ENCODE measurements around the gene ERRFI1.
A peak's percentile ranks its signal among the peaks of the same experiment; 100 is the strongest.
"Not testable (repeated sequence)": the region's sequence is repeated elsewhere in the genome, so short reads cannot be mapped to it uniquely, and the experiment has no call there.

The ERRFI1 gene, protein sequence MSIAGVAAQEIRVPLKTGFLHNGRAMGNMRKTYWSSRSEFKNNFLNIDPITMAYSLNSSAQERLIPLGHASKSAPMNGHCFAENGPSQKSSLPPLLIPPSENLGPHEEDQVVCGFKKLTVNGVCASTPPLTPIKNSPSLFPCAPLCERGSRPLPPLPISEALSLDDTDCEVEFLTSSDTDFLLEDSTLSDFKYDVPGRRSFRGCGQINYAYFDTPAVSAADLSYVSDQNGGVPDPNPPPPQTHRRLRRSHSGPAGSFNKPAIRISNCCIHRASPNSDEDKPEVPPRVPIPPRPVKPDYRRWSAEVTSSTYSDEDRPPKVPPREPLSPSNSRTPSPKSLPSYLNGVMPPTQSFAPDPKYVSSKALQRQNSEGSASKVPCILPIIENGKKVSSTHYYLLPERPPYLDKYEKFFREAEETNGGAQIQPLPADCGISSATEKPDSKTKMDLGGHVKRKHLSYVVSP

DNA sequence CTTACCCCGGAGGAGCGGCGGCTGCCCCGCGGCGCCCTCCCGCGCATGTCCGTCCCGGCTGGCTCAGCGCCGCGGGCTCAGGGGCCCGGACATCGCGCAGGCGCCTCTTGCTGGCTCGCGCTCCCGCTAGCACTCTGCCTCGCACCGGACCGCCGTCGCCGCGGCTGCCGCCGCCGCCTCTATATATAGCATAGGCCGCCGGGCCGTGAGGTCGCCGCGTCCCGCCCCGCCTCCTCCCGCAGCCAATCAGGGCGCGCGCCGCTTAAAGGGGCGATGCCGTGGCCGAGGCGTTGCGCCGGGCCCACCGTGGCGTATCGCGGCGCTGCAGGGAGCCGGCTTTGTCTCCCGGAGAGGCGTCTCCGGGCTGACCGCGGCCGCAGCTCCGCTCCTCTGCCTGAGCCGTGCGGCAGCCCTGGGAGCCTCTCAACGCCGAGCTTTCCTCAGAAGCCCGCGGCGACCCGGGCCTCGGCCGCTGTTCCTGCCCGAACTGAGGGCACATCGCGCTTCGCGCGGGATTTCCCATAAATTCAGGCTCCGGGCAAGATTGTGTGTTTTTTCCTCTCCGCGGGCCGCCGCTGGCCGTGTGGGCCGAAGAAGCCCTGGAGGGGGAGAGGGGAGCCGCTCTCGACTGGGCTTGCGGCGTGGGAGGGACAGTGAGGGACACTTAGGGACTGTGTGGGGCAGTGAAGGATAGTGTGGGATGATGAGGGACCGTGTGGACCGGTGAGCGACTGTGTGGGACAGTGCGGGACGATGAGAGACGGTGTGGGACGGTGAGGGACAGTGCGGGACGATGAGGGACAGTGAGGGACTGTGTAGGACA is at the start of gene ERRFI1:
TSS of gene ERRFI1 (minus strand) at position 157 of the 823 bp plus-strand sequence. CDS start 10,690 bp downstream, outside the sequence.
- peak; percentile 73 for DNase-seq (ENCODE audit: insufficient read length, low spot score)
- peak; percentile 92 for FAIRE-seq

DNA sequence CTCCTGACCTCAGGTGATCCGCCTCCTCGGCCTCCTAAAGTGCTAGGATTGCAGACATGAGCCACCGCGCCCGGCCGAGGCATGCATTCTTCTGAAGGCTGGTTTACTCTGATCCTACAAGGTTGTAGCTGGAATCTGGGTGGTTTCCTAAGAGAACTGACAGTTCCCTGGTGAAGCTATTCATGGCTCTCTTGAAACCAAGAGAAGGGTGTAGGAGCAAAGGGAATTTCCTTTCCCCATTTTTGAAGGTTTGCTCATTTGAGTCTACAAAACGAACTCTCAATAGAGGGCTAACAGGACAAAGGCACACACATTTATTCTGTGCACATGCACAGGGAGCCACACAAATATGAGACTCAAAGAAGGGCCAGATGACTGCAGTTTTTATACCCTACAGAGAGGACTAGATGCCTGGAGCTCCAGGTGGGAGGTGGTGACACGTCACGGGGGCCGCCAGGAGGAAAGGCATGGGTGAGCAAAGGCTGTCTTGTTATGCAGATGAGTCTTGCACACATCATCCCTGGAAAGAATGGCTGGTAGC is 49.5 kb upstream of the ERRFI1 start:
- no peak for FAIRE-seq
- DNase-seq (ENCODE audit: insufficient read length, low spot score) = no peak

DNA sequence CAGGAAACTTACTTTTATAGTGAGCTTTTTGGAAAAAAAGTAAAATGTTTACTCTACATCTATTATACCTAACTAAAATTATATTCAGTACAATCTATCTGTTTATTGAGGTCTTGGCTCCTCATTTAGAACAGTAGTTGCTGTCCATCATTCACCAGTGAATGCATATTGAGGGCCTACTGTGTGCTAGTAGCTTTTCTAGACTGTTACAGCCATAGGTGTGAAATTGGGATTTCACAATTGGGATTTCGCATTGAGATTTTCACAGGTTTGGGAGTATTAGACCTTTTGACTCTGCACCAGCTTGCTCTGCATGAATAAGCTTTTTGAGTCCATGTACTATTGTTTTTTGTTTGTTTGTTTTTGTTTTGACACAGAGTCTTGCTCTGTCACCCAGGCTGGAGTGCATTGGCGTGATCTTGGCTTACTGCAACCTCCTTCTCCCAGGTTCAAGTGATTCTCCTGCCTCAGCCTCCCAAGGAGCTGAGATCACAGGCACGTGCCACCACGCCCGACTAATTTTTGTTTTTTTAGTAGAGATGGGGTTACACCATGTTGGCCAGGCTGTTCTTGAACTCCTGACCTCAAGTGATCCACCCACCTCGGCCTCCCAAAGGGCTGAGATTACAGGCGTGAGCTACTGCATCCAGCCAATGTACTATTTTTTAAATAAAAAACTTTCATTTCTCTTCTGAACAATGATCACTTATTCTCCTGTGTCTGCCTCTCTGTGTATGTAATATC is 47.2 kb upstream of the ERRFI1 start:
- FAIRE-seq = no peak
- no peak for DNase-seq (ENCODE audit: insufficient read length, low spot score)

DNA sequence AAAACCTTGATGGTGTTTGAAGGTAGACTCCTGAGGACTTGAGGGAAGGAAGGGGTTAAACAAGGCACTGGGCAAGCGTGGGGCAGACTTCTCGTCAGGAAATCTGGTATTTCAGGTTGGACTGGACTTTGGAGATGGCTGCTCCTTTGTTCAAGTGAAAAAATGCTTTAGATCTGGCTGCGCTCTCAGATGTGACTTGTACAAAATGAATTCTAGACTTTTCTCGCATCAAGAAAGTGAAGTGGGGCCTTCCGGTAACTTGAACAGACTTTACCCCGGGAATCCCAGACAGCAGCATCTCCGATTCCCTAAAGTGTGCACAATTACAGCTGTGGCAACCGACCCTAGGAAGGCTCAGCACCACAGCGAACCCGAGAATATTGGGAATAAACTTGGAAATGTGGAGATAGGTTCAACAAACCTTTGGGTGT is 44.3 kb upstream of the ERRFI1 start:
- DNase-seq (ENCODE audit: insufficient read length, low spot score) (no peak), FAIRE-seq (no peak)

DNA sequence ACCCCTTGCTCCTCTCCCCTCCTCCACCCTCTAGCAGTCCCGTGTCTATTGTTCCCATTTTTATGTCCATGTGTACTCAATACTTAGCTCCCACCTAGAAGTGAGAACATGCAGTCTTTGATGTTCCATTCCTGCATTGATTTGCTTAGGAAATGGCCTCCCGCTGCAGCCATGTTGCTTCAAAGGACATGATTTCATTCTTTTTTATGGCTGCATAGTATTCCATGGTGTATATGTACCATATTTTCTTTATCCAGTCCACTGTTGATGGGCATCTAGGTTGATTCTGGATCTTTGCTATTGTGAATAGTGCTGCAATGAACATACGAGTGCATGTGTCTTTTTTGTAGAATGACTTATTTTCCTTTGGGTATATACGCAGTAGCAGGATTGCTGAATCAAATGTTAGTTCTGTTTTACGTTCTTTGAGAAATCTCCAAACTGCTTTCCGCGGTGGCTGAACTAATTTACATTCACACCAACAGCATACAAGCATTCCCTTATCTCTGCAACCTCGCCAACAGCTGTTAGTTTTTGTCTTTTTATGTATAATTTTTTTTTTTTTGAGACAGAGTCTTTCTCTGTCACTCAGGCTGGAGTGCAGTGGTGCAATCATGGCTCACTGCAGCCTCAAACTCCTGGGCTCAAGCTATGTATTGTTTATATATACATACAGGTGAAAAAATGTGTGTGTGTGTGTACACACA is 43.7 kb upstream of the ERRFI1 start:
- not testable (repeated sequence) for DNase-seq (ENCODE audit: insufficient read length, low spot score); FAIRE-seq

DNA sequence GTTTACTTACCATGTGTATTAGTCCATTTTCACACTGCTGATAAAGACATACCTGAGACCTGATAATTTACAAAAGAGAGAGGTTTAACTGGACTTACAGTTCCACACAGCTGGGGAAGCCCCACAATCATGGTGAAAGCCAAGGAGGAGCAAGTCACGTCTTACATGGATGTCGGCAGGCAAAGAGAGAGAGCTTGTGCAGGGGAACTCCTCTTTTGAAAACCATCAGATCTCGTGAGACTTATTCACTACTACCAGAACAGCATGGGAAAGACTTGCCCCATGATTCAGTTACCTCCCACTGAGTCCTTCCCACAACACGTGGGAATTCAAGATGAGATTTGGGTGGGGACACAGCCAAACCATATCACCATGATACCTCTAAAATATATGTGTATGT is 39.3 kb upstream of the ERRFI1 start:
- DNase-seq (ENCODE audit: insufficient read length, low spot score) (no peak), FAIRE-seq (no peak)

DNA sequence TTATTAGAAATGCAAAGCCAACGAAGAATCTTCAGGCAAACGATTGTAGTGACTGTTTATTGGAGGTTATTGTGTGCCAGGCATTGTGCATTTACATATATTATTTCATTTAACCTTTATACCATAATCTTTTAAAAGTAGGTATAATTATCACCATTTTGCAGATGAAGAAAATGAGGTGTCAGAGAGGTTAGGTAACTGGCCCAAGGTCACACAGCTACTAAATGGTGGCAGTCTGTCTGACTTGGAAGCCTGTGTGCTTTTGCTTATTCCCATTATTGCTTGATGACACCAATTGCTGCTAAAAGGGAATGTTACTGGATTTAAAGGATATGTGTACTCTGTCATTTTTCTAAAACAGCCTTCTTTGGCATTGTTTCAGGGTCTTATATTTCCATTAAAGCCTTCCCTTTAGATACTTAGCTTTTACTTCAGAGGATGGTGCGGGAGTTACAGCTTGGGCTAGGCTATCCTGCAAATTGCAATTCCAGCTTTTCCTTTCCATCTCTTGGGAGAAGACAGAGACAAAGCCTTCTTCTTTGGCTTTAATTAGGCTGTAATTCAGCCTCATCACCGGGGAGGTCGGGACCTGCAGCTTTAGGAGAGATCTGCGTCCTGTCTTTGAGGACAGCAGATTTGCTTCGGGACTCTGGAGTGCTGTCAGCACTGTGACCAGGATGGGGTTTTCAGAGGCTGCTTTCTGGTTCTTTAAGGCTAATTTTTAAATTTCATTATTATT is 37.4 kb upstream of the ERRFI1 start:
- FAIRE-seq (no peak), DNase-seq (ENCODE audit: insufficient read length, low spot score) (no peak)

DNA sequence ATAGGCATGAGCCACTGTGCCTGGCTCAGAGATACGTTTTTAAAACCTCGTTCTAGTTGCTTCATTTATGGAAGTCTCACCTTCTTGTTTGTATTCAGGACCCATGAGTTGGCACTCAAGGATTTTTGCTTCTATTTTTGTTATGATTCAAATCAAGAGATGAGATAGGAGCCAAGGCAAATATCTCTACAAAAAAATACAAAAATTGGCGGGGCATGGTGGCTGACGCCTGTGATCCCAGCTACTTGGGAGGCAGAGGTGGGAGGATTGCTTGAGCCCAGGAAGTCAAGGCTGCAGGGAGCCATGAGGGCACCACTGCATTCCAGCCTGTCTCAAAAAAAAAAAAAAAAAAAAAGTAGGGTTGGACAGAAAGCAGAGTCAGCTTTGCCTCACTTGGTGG is 36.8 kb upstream of the ERRFI1 start:
- FAIRE-seq (no peak), DNase-seq (ENCODE audit: insufficient read length, low spot score) (no peak)

DNA sequence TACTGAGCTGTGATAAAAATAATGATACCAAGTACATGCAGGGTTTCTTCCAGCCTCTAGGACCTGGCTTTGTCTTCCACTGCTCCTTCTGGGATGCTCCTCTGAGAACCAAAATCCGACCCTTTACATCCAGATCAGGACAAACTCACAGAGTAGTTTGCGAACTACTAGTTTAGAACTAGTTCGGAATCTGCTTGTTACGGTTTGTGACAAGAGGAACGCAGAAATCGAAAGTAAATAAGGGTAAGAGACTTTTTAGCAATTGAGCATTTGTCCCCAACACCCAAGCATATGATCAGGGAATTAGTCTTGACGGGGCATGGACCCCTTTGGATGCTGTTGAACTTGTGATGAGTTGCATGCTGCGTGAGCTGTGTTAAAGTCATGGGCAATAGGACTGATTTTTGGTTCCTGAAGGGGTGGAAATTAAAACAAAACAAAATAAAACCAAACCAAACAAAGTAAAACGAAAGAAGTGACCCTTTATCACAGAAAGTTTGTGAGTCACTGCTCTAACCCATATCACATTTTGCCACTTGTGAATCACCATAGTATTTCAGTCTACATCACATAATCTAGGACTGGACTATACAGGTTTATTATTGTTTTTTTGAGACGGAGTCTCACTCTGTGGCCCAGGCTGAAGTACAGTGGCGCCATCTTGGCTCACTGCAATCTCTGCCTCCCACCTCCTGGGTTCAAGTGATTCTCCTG is 35.7 kb upstream of the ERRFI1 start:
- DNase-seq (ENCODE audit: insufficient read length, low spot score) (no peak), FAIRE-seq (no peak)

DNA sequence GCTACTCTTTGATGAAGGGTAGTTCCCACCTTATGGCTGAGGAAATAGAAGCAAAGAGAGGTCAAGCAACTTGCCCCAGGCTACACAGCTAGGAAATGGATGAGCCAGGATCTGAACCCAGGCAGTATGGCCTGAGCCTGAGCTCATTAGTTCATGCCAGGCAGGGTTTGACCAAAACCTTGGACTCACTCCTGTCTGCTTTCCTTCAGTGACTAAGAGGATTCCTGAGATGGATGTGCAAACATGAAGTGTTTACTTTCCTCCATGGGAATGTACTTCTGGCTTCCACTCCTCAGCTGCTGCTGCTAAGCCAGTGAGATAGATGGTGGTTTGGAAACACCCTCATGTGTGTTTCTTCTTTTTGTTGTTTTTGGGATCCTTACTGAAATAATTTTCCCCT is 35.1 kb upstream of the ERRFI1 start:
- FAIRE-seq = no peak
- peak; percentile 64 for DNase-seq (ENCODE audit: insufficient read length, low spot score)

DNA sequence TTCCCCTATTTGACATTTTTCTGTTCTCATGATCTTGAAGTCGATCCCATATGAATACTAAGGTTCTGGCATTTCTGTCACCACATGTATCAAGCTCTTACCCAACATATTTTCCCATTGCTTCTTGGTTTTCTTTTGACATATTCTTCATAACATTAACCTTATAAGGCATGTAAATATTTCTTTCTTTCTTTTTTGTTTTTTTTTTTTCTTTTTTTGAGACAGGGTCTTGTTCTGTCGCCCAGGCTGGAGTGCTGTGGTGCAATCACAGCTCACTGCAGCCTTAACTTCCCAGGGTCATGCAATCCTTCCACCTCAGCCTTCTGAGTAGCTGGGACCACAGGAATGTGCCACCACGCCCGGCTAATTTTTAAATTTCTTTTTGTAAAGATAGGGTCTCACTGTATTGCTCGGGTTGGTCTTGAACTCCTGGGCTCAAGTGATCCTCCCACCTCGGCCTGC is 33.1 kb upstream of the ERRFI1 start:
- DNase-seq (ENCODE audit: insufficient read length, low spot score) = no peak

DNA sequence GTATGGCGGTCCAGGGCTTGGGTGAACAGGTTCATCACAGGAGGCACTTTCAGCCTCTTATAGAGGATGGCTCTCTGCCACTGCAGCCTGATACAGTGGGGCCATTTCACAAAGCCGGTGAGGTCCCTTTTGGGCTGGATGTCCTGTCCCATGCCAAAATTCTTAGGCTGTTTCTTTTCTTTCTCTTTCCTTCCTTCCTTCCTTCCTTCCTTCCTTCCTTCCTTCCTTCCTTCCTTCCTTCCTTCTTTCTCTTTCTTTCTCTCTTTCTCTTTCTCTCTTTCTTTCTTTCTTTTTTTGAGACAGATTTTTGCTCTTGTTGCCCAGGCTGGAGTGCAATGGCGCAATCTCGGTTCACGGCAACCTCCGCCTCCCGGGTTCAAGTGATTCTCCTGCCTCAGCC is 31.7 kb upstream of the ERRFI1 start:
- not testable (repeated sequence) for DNase-seq (ENCODE audit: insufficient read length, low spot score); FAIRE-seq

More for the DNA sequence above, 33.1 kb upstream of the ERRFI1 start:
- FAIRE-seq = no peak

DNA sequence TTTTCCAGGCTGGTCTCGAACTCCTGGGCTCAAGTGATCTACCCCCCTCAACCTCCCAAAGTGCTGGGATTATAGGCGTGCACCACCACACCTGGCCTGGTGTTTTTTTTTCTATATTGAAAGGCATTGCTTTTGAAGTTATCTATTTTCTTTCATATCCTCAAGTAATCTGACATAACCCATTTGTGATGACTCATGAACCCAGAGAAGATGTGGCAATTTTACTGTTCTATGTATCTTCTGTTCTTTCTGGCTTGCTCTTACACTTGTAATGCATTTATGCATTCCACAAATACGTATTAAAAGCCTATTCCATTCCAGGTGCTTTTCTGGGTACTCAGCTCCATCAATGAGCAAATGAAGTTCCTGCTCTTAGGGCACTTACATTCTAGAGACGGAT is 29.9 kb upstream of the ERRFI1 start:
- FAIRE-seq = no peak
- peak; percentile 36 for DNase-seq (ENCODE audit: insufficient read length, low spot score)

DNA sequence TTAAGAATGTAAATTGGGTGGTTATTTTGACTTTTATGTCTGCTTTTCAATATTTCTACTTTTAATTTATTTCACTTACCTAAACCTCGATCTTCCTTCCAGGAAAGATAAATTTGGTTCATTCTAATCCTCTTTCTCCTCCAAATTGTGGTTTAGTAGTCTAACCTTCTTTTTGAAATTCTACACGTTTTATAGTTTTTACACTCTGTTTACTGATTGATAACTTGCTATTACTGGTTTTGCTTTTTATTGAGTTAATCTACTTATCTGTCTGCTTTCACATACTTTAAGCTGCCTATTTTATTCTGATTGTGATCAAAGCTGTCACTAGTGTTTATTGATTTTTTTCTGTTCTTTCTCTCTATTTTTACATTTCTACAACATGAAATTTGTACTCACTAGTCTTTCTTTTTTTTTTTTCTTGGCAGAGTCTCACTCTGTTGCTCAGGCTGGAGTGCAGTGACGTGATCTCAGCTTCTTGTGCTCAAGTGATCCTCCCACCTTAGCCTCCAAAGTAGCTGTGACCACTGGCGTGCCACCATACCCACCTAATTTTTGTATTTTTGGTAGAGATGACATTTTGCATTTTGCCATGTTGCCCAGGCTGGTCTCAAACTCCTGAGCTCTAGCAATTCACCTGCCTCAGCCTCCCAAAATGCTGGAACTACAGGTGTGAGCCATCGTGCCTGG is 27.9 kb upstream of the ERRFI1 start:
- no peak for DNase-seq (ENCODE audit: insufficient read length, low spot score)
- FAIRE-seq = no peak

DNA sequence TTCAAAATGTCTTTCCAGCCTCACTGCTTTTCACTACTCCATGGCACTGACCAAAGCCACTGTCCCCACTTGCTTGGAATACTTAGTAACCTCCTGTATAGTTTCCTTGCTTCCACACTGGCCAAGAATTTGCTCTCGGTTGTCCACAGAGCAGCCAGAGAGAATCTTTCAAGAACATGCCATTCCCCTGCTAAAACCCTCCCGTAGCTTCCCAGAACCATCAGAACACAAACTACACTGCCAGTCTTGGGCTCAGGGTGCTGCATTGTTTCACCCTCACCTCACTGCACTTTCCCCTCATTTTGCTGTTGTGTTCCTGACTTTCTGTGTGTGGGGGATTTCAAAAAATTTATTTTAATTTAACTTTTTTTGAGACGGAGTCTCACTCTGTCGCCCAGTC is 25.5 kb upstream of the ERRFI1 start:
- FAIRE-seq (no peak), DNase-seq (ENCODE audit: insufficient read length, low spot score) (no peak)

DNA sequence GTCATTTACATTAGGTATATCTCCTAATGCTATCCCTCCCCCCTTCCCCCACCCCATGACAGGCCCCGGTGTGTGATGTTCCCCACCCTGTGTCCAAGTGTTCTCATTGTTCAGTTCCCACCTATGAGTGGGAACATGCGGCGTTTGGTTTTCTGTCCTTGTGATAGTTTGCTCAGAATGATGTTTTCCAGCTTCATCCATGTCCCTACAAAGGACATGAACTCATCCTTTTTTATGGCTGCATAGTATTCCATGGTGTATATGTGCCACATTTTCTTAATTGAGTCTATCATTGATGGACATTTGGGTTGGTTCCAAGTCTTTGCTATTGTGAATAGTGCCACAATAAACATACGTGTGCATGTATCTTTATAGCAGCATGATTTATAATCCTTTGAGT is 23.1 kb upstream of the ERRFI1 start:
- DNase-seq (ENCODE audit: insufficient read length, low spot score); FAIRE-seq: not testable (repeated sequence)

DNA sequence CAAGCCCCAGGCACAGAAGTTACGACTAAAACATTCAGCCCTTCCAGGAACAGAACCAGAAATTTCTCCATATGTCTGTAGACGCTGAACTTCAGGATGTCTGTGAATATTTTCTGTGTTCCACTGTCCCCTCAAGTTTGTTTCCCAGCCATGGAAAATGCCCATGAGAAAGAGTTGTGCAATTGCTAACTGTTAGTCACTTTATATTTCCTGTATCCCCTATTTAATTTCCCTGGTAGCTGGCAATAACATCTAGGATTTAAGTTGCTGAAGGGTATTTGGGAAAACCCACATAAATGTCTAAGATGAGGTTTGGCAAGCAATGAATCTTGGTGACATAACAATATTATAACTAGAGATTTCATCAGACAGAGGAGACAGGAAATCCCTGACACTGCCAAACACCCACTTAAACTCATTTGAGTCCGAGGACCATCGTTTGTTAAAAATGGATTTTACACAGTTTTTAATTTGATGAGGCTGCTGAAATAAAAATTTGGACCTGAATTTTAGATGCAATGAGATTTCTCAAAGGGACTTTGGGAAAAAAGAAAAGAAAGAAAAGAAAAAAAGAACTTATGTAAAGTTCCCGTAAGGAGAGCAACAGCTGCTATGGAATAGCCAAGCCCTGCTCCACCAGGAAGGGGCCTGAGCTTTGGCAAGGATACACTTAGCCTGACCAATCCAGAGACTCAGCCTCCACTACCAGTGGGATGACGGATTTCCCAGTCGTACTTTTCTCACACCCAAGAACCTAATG is 21.8 kb upstream of the ERRFI1 start:
- DNase-seq (ENCODE audit: insufficient read length, low spot score) (peak; percentile 64), FAIRE-seq (no peak)

Data from HTR-8/SVneo (cell line).